ENCODE measurements around the gene EIF5. TPM values are rescaled to one million over a fixed set of nuclear protein-coding genes. Genes with fewer than 3 reads are reported as not detected.

The EIF5 gene
- total RNA-seq, 3 donors from 2014 or later, result 434 to 457 (median 451) TPM

DNA sequence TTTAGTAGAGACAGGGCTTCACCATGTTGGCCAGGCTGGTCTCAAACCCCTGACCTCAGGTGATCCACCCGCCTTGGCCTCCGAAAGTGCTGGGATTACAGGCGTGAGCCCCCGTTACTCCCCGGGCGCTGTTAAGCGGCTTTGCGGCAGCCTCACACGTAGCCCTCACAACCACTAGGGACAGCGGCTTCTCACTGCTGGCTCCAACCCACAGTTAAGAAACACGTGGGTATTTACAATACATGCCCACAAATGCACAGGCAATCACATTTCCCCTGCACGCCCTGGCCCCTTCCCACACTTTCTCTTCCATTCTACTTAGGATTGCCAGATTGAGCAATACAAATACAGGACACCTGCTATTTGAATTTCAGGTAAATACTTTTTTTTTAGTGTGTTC lies 37.0 kb upstream of the EIF5 start:
- no peaks in the 10 kb centered on the region for H3K36me3 Mint-ChIP-seq (ENCODE audit: insufficient read depth)
- DNase-seq, result no peak
- peaks cover 20% of the 10 kb centered on the region for H3K27me3 Mint-ChIP-seq (ENCODE audit: low read depth)
- no peaks in the 10 kb centered on the region for H3K9me3 Mint-ChIP-seq
- no peak for ATAC-seq
- H3K4me3 Mint-ChIP-seq, result no peak overlapping the region
- H3K4me1 Mint-ChIP-seq (ENCODE audit: low read depth), result peaks cover 4% of the 10 kb centered on the region

DNA sequence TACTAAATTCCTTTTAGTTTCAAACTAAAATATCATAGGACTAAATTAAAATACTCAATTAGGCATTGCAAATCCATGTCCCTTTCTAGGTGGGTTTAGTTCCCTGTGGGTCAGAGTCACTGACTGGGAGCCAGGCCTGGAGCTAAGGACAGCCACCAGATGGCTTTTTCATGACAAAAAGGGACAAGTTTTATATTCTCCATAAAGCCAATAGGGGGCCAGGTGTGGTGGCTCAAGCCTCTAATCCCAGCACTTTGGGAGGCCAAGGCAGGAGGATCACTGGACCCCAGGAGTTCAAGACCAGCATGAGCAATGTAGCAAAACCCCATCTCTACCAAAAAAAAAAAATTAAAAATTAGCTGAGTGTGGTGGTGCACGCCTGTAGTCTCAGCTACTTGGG lies 35.4 kb upstream of the EIF5 start:
- Mint-ChIP-seq H3K9me3 (no peaks in the 10 kb centered on the region), H3K4me3 (no peak overlapping the region), H3K27me3 (ENCODE audit: low read depth) (peaks cover 13% of the 10 kb centered on the region), H3K36me3 (ENCODE audit: insufficient read depth) (no peaks in the 10 kb centered on the region), H3K4me1 (ENCODE audit: low read depth) (no peaks in the 10 kb centered on the region)
- DNase-seq, result no peak
- ATAC-seq, result no peak

GRCh38 chr14:103301512-103302354 lies 32.3 kb upstream of the EIF5 start:
- no peaks in the 10 kb centered on the region for H3K36me3 Mint-ChIP-seq (ENCODE audit: insufficient read depth)
- H3K9me3 Mint-ChIP-seq, result no peaks in the 10 kb centered on the region
- ATAC-seq (no peak), DNase-seq (no peak)
- H3K4me1 Mint-ChIP-seq (ENCODE audit: low read depth), result no peaks in the 10 kb centered on the region
- peaks cover 15% of the 10 kb centered on the region for H3K27me3 Mint-ChIP-seq (ENCODE audit: low read depth)
- H3K4me3 Mint-ChIP-seq, result no peak overlapping the region

DNA sequence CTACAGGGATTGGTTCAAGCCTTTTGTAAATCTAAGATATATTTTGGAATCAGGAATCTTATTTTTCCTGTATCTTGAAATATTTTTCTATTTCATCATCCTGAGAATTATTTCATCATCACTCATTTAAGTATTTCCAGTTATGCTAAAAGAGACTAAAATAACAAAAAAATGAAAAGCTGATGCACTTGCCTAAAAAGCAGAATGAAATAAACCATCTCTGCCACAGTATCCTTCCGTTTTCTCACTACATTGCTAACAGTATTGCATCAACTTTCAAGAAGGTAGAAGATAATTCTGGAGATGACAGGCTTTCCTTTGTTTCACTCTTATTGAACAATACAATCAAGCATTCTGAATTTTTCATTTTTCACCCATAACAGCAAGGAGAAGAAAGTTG lies 31.1 kb upstream of the EIF5 start:
- H3K36me3 Mint-ChIP-seq (ENCODE audit: insufficient read depth), result no peaks in the 10 kb centered on the region
- no peaks in the 10 kb centered on the region for H3K9me3 Mint-ChIP-seq
- H3K4me1 Mint-ChIP-seq (ENCODE audit: low read depth), result no peaks in the 10 kb centered on the region
- ATAC-seq (no peak), DNase-seq (no peak)
- peaks cover 12% of the 10 kb centered on the region for H3K27me3 Mint-ChIP-seq (ENCODE audit: low read depth)
- H3K4me3 Mint-ChIP-seq, result no peak overlapping the region

- no peaks in the 10 kb centered on the region for H3K9me3 Mint-ChIP-seq
- ATAC-seq (no peak), DNase-seq (no peak)
- no peaks in the 10 kb centered on the region for H3K4me1 Mint-ChIP-seq (ENCODE audit: low read depth)
- H3K27me3 Mint-ChIP-seq (ENCODE audit: low read depth), result peaks cover 14% of the 10 kb centered on the region
- no peak overlapping the region for H3K4me3 Mint-ChIP-seq
- no peaks in the 10 kb centered on the region for H3K36me3 Mint-ChIP-seq (ENCODE audit: insufficient read depth)
These were observed 29.3 kb upstream of the EIF5 start for GRCh38 chr14:103304706-103305105.

DNA sequence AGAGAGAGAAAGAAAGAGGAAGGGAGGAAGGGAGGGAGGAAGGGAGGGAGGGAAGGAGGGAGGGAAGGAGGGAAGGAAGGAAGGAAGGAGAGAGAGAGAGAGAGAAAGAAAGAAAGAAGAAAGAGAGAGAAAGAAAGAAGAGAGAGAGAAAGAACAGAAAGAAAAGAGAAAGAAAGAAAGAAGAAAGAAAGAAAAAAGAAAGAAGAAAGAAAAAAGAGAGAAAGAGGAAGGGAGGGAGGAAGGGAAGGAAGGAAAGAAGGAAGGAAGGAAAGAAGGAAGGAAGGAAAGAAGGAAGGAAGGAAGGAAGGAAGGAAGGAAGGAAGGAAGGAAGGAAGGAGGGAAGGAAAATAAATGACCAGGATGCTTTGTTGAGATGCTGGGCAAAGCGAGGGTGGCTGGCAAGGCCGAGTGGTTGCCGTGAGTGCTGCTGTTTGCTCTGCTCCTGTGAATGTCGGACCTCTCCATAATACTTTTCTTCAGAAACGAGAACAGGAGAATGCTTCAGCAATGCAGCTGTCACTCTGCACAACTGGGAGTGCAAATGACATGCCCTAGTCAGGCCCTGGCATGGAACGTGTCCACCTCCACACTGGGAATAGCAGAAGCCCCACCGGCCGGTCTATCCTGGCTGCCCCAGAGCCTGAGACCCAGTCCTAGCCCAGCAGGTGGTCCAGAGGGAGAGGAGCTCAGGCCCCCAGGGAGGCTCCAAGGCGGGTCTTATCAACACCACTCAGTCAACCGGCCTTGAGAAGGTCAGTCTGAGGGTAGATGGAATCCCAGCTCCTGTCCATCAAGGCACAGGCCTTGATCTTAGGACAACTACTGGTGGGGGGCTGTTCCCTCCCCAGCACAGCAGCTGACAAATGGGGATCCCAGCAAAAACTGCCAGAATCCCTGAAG lies 25.1 kb upstream of the EIF5 start:
- Mint-ChIP-seq H3K9me3 (no peaks in the 10 kb centered on the region), H3K36me3 (ENCODE audit: insufficient read depth) (no peaks in the 10 kb centered on the region), H3K4me1 (ENCODE audit: low read depth) (no peaks in the 10 kb centered on the region), H3K27me3 (ENCODE audit: low read depth) (peaks cover 11% of the 10 kb centered on the region), H3K4me3 (no peak overlapping the region)
- DNase-seq, result no peak
- no peak for ATAC-seq

GRCh38 chr14:103310576-103311095 lies 23.4 kb upstream of the EIF5 start:
- ATAC-seq, result no peak
- H3K27me3 Mint-ChIP-seq (ENCODE audit: low read depth), result peaks cover 9% of the 10 kb centered on the region
- H3K4me3 Mint-ChIP-seq, result no peak overlapping the region
- no peaks in the 10 kb centered on the region for H3K4me1 Mint-ChIP-seq (ENCODE audit: low read depth)
- no peak for DNase-seq
- no peaks in the 10 kb centered on the region for H3K9me3 Mint-ChIP-seq
- H3K36me3 Mint-ChIP-seq (ENCODE audit: insufficient read depth), result no peaks in the 10 kb centered on the region

DNA sequence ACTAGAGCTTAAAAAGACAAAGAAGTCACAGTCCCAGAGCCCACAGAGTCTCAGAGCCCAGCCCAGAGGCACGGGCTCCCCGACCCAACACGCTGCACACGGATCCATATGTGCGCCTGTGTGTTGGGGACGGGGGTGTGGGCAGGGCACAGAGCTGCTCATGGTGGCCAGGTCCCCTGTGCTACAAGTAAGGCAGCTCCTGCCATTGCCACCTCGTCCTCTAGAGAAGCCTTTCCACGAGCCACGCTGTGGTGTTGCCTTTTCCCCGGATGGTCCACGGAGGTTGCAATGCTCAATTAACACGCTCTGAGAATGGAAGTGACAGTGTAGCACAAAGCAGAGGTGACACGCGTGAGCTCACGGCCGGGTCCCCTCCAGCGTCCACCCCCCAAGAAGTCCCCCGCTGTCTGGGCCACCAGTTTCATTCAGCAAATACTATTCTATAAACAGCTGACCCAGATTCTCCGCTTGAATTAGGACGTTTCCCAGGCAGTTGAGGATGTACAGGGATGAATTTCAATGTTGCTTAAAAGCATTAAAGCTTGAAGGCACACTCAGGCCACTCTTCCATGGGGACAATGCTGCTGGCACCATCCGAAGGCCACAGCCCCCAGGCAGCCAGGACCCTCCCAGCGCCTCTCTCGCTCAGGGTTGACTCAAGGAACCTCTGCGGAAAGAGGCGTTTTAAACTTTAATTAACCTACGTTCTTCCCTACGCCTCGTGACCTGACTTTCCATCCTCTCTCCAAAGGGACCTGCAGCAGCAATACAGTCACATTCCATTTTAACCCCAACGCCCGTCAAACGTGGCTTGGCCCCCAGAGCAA lies 22.7 kb upstream of the EIF5 start:
- no peak for ATAC-seq

GRCh38 chr14:103312006-103312635 lies 21.9 kb upstream of the EIF5 start:
- Mint-ChIP-seq H3K27me3 (ENCODE audit: low read depth) (peaks cover 9% of the 10 kb centered on the region), H3K36me3 (ENCODE audit: insufficient read depth) (no peaks in the 10 kb centered on the region), H3K9me3 (no peaks in the 10 kb centered on the region)

More for the DNA sequence above, 22.7 kb upstream of the EIF5 start:
- DNase-seq, result no peak
- no peaks in the 10 kb centered on the region for H3K9me3 Mint-ChIP-seq
- no peak overlapping the region for H3K4me3 Mint-ChIP-seq
- no peaks in the 10 kb centered on the region for H3K36me3 Mint-ChIP-seq (ENCODE audit: insufficient read depth)
- no peaks in the 10 kb centered on the region for H3K4me1 Mint-ChIP-seq (ENCODE audit: low read depth)
- H3K27me3 Mint-ChIP-seq (ENCODE audit: low read depth), result peaks cover 6% of the 10 kb centered on the region

DNA sequence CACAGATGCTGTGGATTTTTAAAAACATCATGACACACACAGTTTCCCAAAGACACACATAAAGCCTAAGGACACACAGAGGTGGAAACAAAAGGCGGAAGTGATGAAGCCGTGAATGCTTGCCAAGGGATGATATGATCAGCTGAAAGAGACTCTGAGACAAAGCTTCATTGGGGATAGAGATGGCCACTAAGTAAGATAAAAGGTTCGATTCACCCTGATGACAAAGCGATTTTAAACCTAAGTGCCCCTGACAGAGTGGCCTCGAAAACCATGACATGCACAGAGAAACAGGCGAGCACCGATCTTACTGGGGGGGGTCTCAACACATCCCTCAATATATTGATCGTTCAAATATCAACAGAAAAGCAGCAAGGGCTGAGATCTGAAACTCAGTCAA lies 20.3 kb upstream of the EIF5 start:
- Mint-ChIP-seq H3K36me3 (ENCODE audit: insufficient read depth) (no peaks in the 10 kb centered on the region), H3K4me3 (no peak overlapping the region), H3K9me3 (no peaks in the 10 kb centered on the region), H3K4me1 (ENCODE audit: low read depth) (no peaks in the 10 kb centered on the region), H3K27me3 (ENCODE audit: low read depth) (peaks cover 20% of the 10 kb centered on the region)
- ATAC-seq (no peak), DNase-seq (no peak)

More at GRCh38 chr14:103312006-103312635, 21.9 kb upstream of the EIF5 start:
- H3K4me3 Mint-ChIP-seq, result no peak overlapping the region
- DNase-seq, result no peak
- no peak for ATAC-seq
- H3K4me1 Mint-ChIP-seq (ENCODE audit: low read depth), result no peaks in the 10 kb centered on the region

- ATAC-seq (no peak), DNase-seq (no peak)
- H3K27me3 Mint-ChIP-seq (ENCODE audit: low read depth), result peaks cover 27% of the 10 kb centered on the region
- no peaks in the 10 kb centered on the region for H3K36me3 Mint-ChIP-seq (ENCODE audit: insufficient read depth)
- H3K4me1 Mint-ChIP-seq (ENCODE audit: low read depth), result no peaks in the 10 kb centered on the region
- no peaks in the 10 kb centered on the region for H3K9me3 Mint-ChIP-seq
- H3K4me3 Mint-ChIP-seq, result no peak overlapping the region
These were observed 19.4 kb upstream of the EIF5 start for GRCh38 chr14:103314496-103315277.

- H3K9me3 Mint-ChIP-seq, result no peaks in the 10 kb centered on the region
These were observed 18.6 kb upstream of the EIF5 start for GRCh38 chr14:103315351-103315911.

GRCh38 chr14:103315941-103316340 lies 18.1 kb upstream of the EIF5 start:
- Mint-ChIP-seq H3K4me1 (ENCODE audit: low read depth) (no peaks in the 10 kb centered on the region), H3K27me3 (ENCODE audit: low read depth) (peaks cover 31% of the 10 kb centered on the region), H3K4me3 (no peak overlapping the region), H3K9me3 (no peaks in the 10 kb centered on the region), H3K36me3 (ENCODE audit: insufficient read depth) (no peaks in the 10 kb centered on the region)
- no peak for ATAC-seq
- DNase-seq, result no peak

More at GRCh38 chr14:103315351-103315911, 18.6 kb upstream of the EIF5 start:
- no peak for DNase-seq
- Mint-ChIP-seq H3K27me3 (ENCODE audit: low read depth) (peaks cover 30% of the 10 kb centered on the region), H3K36me3 (ENCODE audit: insufficient read depth) (no peaks in the 10 kb centered on the region), H3K4me1 (ENCODE audit: low read depth) (no peaks in the 10 kb centered on the region), H3K4me3 (no peak overlapping the region)
- ATAC-seq, result no peak
